GM19452 (cell line): ENCODE data around the gene KCNG3.

Source experiments
- ATAC-seq: cut with Tn5 transposase; IDR thresholded peaks from one replicate; pipeline ENCODE4 v1.9.1; 2021; ENCODE audit not compliant: unreplicated experiment

KCNG3 gene

GRCh38 chr2:42486145-42486906, 7.5 kb downstream of the KCNG3 start:
- ATAC-seq, result no peak

GRCh38 chr2:42480402-42480801, 13.4 kb downstream of the KCNG3 start:
- ATAC-seq, result no peak

- ATAC-seq, result no peak
Observed at GRCh38 chr2:42474765-42475454, 18.9 kb downstream of the KCNG3 start.

GRCh38 chr2:42470706-42471105, 23.1 kb downstream of the KCNG3 start:
- no peak for ATAC-seq

- no peak for ATAC-seq
Observed at GRCh38 chr2:42464631-42465030, 29.2 kb downstream of the KCNG3 start.

GRCh38 chr2:42463570-42463969, 30.2 kb downstream of the KCNG3 start:
- ATAC-seq, result no peak

GRCh38 chr2:42459296-42459695, 34.5 kb downstream of the KCNG3 start:
- no peak for ATAC-seq

- ATAC-seq, result no peak
Observed at GRCh38 chr2:42458396-42458795, 35.4 kb downstream of the KCNG3 start.

- ATAC-seq, result no peak
Observed at GRCh38 chr2:42457011-42457410, 36.8 kb downstream of the KCNG3 start.

- ATAC-seq, result no peak
Observed at GRCh38 chr2:42456126-42456839, 37.5 kb downstream of the KCNG3 start.

- ATAC-seq, result no peak
Observed at GRCh38 chr2:42452545-42452944, 41.2 kb downstream of the KCNG3 start.

- ATAC-seq, result no peak
Observed at GRCh38 chr2:42450136-42450535, 43.6 kb downstream of the KCNG3 start.

GRCh38 chr2:42449163-42450087, 44.4 kb downstream of the KCNG3 start:
- no peak for ATAC-seq

GRCh38 chr2:42448163-42448562, 45.6 kb downstream of the KCNG3 start:
- no peak for ATAC-seq

GRCh38 chr2:42446503-42447271, 47.1 kb downstream of the KCNG3 start:
- ATAC-seq, result no peak

GRCh38 chr2:42443718-42444399, 49.9 kb downstream of the KCNG3 start:
- ATAC-seq, result no peak

- ATAC-seq, result no peak
Observed at GRCh38 chr2:42442774-42443173, 51.0 kb downstream of the KCNG3 start.

- no peak for ATAC-seq
Observed at GRCh38 chr2:42438685-42439084, 55.1 kb downstream of the KCNG3 start.

- no peak for ATAC-seq
Observed at GRCh38 chr2:42436370-42436769, 57.4 kb downstream of the KCNG3 start.

- ATAC-seq, result no peak
Observed at GRCh38 chr2:42435628-42436027, 58.2 kb downstream of the KCNG3 start.
